ENCODE results near the gene HBD.

Gene HBD

DNA sequence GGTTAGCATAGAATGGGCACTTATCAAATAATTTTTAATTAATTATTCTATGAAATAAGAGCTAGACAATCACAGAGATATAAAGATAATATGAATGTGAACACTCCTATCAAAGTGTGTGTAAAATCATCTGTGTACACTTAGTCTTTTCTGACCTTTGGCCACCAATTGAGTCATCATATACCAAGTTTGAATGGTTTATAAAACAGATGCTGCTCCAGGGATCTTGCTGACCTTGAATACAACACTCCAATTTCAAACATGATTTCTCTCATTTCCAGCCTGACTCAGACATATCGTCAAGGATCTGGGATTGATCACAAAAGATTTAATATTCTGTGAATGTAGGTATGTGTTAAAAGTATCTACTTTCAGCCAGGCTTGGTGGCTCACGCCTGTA lies 30.9 kb downstream of the HBD start:
- H3K9me3 ChIP-seq (ENCODE audit: control insufficient read depth, insufficient read depth, low read depth, low read length), result no peaks in the 10 kb centered on the region
- no peaks in the 10 kb centered on the region for H3K36me3 ChIP-seq (ENCODE audit: control insufficient read depth in 2 of 2, insufficient read depth in 1 of 2, low read length in 2 of 2)
- no peak for TF ChIP-seq ZNF140 (tag by site-specific recombination; IDR thresholded peaks at IDR 0.05)
- no peak for TF ChIP-seq MEIS1 (CRISPR knock-in tag; IDR thresholded peaks at IDR 0.05; ENCODE audit: borderline replicate concordance)
- no peak for TF ChIP-seq ZNF292 (tag by site-specific recombination; IDR thresholded peaks at IDR 0.05; ENCODE audit: borderline replicate concordance, low read depth)
- no peak for TF ChIP-seq ZSCAN16 (tag by site-specific recombination; IDR thresholded peaks at IDR 0.05)
- no peak for TF ChIP-seq ZNF211 (tag by site-specific recombination; IDR thresholded peaks at IDR 0.05; ENCODE audit: low read depth)
- TF ChIP-seq ZNF2 (tag by site-specific recombination; IDR thresholded peaks at IDR 0.05), result no peak
- TF ChIP-seq IKZF3 (tag by site-specific recombination; IDR thresholded peaks at IDR 0.05), result no peak
- TF ChIP-seq, protein P1, sequence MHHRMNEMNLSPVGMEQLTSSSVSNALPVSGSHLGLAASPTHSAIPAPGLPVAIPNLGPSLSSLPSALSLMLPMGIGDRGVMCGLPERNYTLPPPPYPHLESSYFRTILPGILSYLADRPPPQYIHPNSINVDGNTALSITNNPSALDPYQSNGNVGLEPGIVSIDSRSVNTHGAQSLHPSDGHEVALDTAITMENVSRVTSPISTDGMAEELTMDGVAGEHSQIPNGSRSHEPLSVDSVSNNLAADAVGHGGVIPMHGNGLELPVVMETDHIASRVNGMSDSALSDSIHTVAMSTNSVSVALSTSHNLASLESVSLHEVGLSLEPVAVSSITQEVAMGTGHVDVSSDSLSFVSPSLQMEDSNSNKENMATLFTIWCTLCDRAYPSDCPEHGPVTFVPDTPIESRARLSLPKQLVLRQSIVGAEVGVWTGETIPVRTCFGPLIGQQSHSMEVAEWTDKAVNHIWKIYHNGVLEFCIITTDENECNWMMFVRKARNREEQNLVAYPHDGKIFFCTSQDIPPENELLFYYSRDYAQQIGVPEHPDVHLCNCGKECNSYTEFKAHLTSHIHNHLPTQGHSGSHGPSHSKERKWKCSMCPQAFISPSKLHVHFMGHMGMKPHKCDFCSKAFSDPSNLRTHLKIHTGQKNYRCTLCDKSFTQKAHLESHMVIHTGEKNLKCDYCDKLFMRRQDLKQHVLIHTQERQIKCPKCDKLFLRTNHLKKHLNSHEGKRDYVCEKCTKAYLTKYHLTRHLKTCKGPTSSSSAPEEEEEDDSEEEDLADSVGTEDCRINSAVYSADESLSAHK (tag by site-specific recombination; IDR thresholded peaks at IDR 0.05), result no peak
- no peak for TF ChIP-seq SP7 (tag by site-specific recombination; IDR thresholded peaks at IDR 0.05)
- TF ChIP-seq, protein P2, sequence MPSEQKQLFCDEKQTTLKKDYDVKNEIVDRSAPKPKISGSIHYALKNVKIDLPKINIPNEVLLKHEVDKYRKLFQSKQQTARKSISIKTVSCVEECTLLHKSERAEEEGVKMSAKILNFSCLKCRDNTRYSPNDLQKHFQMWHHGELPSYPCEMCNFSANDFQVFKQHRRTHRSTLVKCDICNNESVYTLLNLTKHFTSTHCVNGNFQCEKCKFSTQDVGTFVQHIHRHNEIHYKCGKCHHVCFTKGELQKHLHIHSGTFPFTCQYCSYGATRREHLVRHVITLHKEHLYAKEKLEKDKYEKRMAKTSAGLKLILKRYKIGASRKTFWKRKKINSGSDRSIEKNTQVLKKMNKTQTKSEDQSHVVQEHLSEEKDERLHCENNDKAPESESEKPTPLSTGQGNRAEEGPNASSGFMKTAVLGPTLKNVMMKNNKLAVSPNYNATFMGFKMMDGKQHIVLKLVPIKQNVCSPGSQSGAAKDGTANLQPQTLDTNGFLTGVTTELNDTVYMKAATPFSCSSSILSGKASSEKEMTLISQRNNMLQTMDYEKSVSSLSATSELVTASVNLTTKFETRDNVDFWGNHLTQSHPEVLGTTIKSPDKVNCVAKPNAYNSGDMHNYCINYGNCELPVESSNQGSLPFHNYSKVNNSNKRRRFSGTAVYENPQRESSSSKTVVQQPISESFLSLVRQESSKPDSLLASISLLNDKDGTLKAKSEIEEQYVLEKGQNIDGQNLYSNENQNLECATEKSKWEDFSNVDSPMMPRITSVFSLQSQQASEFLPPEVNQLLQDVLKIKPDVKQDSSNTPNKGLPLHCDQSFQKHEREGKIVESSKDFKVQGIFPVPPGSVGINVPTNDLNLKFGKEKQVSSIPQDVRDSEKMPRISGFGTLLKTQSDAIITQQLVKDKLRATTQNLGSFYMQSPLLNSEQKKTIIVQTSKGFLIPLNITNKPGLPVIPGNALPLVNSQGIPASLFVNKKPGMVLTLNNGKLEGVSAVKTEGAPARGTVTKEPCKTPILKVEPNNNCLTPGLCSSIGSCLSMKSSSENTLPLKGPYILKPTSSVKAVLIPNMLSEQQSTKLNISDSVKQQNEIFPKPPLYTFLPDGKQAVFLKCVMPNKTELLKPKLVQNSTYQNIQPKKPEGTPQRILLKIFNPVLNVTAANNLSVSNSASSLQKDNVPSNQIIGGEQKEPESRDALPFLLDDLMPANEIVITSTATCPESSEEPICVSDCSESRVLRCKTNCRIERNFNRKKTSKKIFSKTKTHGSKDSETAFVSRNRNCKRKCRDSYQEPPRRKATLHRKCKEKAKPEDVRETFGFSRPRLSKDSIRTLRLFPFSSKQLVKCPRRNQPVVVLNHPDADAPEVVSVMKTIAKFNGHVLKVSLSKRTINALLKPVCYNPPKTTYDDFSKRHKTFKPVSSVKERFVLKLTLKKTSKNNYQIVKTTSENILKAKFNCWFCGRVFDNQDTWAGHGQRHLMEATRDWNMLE (tag by site-specific recombination; conservative IDR thresholded peaks at IDR 0.05; ENCODE audit: low read depth), result no peak
- TF ChIP-seq, protein P3, sequence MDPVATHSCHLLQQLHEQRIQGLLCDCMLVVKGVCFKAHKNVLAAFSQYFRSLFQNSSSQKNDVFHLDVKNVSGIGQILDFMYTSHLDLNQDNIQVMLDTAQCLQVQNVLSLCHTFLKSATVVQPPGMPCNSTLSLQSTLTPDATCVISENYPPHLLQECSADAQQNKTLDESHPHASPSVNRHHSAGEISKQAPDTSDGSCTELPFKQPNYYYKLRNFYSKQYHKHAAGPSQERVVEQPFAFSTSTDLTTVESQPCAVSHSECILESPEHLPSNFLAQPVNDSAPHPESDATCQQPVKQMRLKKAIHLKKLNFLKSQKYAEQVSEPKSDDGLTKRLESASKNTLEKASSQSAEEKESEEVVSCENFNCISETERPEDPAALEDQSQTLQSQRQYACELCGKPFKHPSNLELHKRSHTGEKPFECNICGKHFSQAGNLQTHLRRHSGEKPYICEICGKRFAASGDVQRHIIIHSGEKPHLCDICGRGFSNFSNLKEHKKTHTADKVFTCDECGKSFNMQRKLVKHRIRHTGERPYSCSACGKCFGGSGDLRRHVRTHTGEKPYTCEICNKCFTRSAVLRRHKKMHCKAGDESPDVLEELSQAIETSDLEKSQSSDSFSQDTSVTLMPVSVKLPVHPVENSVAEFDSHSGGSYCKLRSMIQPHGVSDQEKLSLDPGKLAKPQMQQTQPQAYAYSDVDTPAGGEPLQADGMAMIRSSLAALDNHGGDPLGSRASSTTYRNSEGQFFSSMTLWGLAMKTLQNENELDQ (tag by site-specific recombination; IDR thresholded peaks at IDR 0.05; ENCODE audit: low read depth), result no peak
- TF ChIP-seq ZNF768 (tag by site-specific recombination; IDR thresholded peaks at IDR 0.05), result no peak
- no peak for TF ChIP-seq ZNF239 (tag by site-specific recombination; IDR thresholded peaks at IDR 0.05)
- no peak overlapping the region for H3K4me3 ChIP-seq (ENCODE audit: low read depth, low read length)
- no peak overlapping the region for H3K27ac ChIP-seq (ENCODE audit: extremely low read depth, low read depth, low read length)
- CTCF ChIA-PET, result interaction anchor here (0.7 to 3.9 kb wide), 4 partner anchors 87 to 495 kb away, joined by 3 to 12 read pairs (median 4); no protein-coding TSS in a partner anchor
- POLR2A ChIA-PET, result no interaction called here
- H3K4me1 ChIP-seq (ENCODE audit: control insufficient read depth, insufficient read depth, low read length), result no peaks in the 10 kb centered on the region

DNA sequence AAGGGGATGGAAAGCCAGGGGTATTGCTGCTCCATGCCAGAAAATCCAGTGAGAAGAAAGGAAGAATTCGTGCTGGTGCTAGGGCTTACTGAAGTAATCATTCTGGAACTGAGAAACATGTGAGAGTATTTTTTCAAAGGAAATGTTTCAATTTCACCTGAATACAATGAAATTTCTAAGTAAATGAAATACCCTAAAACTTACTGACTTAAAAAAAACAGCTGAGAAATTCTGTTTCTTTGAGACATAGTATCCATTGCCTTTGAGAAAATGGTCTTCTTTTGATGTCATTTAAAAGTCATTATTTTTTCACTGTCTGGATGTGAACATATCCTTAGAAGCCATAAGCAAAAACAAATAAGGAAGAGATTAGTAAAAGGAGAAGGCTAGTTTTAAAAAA lies 33.7 kb downstream of the HBD start, which contains the start of gene OR51V1:
Gene OR51V1, minus strand, starts transcription at position 101 of the 400 bp plus-strand sequence. Its CDS starts 0 bp downstream, at position 101.
- Histone ChIP-seq H3K4me3 (ENCODE audit: low read depth, low read length) (no peak within 1 kb of the TSS), H3K36me3 (ENCODE audit: control insufficient read depth in 2 of 2, insufficient read depth in 1 of 2, low read length in 2 of 2) (no peaks in the 10 kb centered on the region), H3K9me3 (ENCODE audit: control insufficient read depth, insufficient read depth, low read depth, low read length) (no peaks in the 10 kb centered on the region), H3K27ac (ENCODE audit: extremely low read depth, low read depth, low read length) (no peak within 1 kb of the TSS), H3K4me1 (ENCODE audit: control insufficient read depth, insufficient read depth, low read length) (no peaks in the 10 kb centered on the region)
- ChIA-PET POLR2A (no interaction called here), CTCF (interaction anchor here (0.6 kb wide), 1 partner anchor 564 kb away, joined by 4 read pairs; no protein-coding TSS in a partner anchor)
- TF ChIP-seq, protein P4, sequence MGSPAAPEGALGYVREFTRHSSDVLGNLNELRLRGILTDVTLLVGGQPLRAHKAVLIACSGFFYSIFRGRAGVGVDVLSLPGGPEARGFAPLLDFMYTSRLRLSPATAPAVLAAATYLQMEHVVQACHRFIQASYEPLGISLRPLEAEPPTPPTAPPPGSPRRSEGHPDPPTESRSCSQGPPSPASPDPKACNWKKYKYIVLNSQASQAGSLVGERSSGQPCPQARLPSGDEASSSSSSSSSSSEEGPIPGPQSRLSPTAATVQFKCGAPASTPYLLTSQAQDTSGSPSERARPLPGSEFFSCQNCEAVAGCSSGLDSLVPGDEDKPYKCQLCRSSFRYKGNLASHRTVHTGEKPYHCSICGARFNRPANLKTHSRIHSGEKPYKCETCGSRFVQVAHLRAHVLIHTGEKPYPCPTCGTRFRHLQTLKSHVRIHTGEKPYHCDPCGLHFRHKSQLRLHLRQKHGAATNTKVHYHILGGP (tag by site-specific recombination; IDR thresholded peaks at IDR 0.05), result no peak
- TF ChIP-seq, protein P5, sequence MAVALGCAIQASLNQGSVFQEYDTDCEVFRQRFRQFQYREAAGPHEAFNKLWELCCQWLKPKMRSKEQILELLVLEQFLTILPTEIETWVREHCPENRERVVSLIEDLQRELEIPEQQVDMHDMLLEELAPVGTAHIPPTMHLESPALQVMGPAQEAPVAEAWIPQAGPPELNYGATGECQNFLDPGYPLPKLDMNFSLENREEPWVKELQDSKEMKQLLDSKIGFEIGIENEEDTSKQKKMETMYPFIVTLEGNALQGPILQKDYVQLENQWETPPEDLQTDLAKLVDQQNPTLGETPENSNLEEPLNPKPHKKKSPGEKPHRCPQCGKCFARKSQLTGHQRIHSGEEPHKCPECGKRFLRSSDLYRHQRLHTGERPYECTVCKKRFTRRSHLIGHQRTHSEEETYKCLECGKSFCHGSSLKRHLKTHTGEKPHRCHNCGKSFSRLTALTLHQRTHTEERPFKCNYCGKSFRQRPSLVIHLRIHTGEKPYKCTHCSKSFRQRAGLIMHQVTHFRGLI (tag by site-specific recombination; IDR thresholded peaks at IDR 0.05), result no peak
- no peak for TF ChIP-seq ZNF324 (tag by site-specific recombination; IDR thresholded peaks at IDR 0.05)
- no peak for TF ChIP-seq ZNF624 (tag by site-specific recombination; IDR thresholded peaks at IDR 0.05)
- no peak for TF ChIP-seq ZNF266 (tag by site-specific recombination; IDR thresholded peaks at IDR 0.05; ENCODE audit: low read depth)
- TF ChIP-seq, protein P3 (tag by site-specific recombination; IDR thresholded peaks at IDR 0.05; ENCODE audit: low read depth), result no peak
- TF ChIP-seq GLIS2 (tag by site-specific recombination; IDR thresholded peaks at IDR 0.05), result no peak
- no peak for TF ChIP-seq ZNF155 (tag by site-specific recombination; IDR thresholded peaks at IDR 0.05)

Measured in HEK293 (cell line).